ENCODE measurements around the gene HDLBP. TPM values are rescaled to one million over a fixed set of nuclear protein-coding genes. Genes with fewer than 3 reads are reported as not detected.
A peak's percentile ranks its signal among the peaks of the same experiment; 100 is the strongest.

HDLBP gene
- total RNA-seq, 1 donor from 2014 or later: 405 TPM

- no peak for DNase-seq (ENCODE audit: low read depth)
- no peak overlapping the region for H3K4me3 ChIP-seq (ENCODE audit: low read depth, low read length)
- no peak for TF ChIP-seq CTCF (IDR thresholded peaks at IDR 0.05; ENCODE audit: insufficient read depth, low read length, poor library complexity, severe bottlenecking)
- H3K36me3 ChIP-seq (ENCODE audit: control insufficient read depth, insufficient read depth, low read length): peaks cover 5% of the 10 kb centered on the region
- H3K27me3 ChIP-seq (ENCODE audit: control insufficient read depth, insufficient read depth, low read length): no peaks in the 10 kb centered on the region
Observed at GRCh38 chr2:241269707-241270520, 45.6 kb downstream of the HDLBP start.

- no peak for TF ChIP-seq CTCF (IDR thresholded peaks at IDR 0.05; ENCODE audit: insufficient read depth, low read length, poor library complexity, severe bottlenecking)
- no peak overlapping the region for H3K4me3 ChIP-seq (ENCODE audit: low read depth, low read length)
- H3K27me3 ChIP-seq (ENCODE audit: control insufficient read depth, insufficient read depth, low read length): no peaks in the 10 kb centered on the region
- DNase-seq (ENCODE audit: low read depth): peak; percentile 29
- peaks cover 5% of the 10 kb centered on the region for H3K36me3 ChIP-seq (ENCODE audit: control insufficient read depth, insufficient read depth, low read length)
Observed at GRCh38 chr2:241268716-241269445, 46.6 kb downstream of the HDLBP start.

GRCh38 chr2:241268306-241268705 is 47.2 kb downstream of the HDLBP start:
- peaks cover 5% of the 10 kb centered on the region for H3K36me3 ChIP-seq (ENCODE audit: control insufficient read depth, insufficient read depth, low read length)
- H3K27me3 ChIP-seq (ENCODE audit: control insufficient read depth, insufficient read depth, low read length): no peaks in the 10 kb centered on the region
- DNase-seq (ENCODE audit: low read depth): no peak
- no peak overlapping the region for H3K4me3 ChIP-seq (ENCODE audit: low read depth, low read length)
- no peak for TF ChIP-seq CTCF (IDR thresholded peaks at IDR 0.05; ENCODE audit: insufficient read depth, low read length, poor library complexity, severe bottlenecking)

GRCh38 chr2:241267249-241268067 is 48.0 kb downstream of the HDLBP start:
- no peaks in the 10 kb centered on the region for H3K27me3 ChIP-seq (ENCODE audit: control insufficient read depth, insufficient read depth, low read length)
- TF ChIP-seq CTCF (IDR thresholded peaks at IDR 0.05; ENCODE audit: insufficient read depth, low read length, poor library complexity, severe bottlenecking): no peak
- H3K36me3 ChIP-seq (ENCODE audit: control insufficient read depth, insufficient read depth, low read length): peaks cover 6% of the 10 kb centered on the region
- no peak for DNase-seq (ENCODE audit: low read depth)
- no peak overlapping the region for H3K4me3 ChIP-seq (ENCODE audit: low read depth, low read length)

DNA sequence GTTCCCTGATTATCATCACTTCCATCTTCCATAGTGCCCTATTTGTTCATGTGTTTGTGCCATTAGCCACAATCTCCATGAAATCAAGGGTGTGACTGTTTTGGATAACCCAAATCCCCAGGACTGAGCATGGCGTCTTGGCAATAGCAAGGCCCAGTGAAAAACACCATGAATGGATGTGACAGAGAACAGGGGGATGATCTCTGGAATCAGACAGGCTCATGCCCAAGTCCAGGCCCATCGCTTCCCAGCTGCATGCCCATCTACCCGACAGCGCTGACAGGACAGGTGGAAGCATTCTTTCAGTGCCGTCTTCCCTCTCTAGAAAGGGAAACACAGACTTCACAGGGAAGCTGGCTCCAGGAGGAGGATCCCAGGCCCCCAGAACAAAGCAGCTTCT is 50.0 kb downstream of the HDLBP start:
- TF ChIP-seq CTCF (IDR thresholded peaks at IDR 0.05; ENCODE audit: insufficient read depth, low read length, poor library complexity, severe bottlenecking): no peak
- Histone ChIP-seq H3K36me3 (ENCODE audit: control insufficient read depth, insufficient read depth, low read length) (peaks cover 9% of the 10 kb centered on the region), H3K4me3 (ENCODE audit: low read depth, low read length) (no peak overlapping the region), H3K27me3 (ENCODE audit: control insufficient read depth, insufficient read depth, low read length) (no peaks in the 10 kb centered on the region)
- DNase-seq (ENCODE audit: low read depth): no peak

All from kidney epithelial cell (primary cell).